ENCODE results near the gene ROR2. TPM values are rescaled to one million over a fixed set of nuclear protein-coding genes. Genes with fewer than 3 reads are reported as not detected.

Gene ROR2
- total RNA-seq, 1 experiment from 2014 or later = not detected

- H2AFZ ChIP-seq (ENCODE audit: low read length) = no peak overlapping the region
- H3K9me3 ChIP-seq (ENCODE audit: low read length) = no peaks in the 10 kb centered on the region
- no peak for TF ChIP-seq EZH2 (IDR thresholded peaks at IDR 0.05; ENCODE audit: low read length, unreplicated experiment)
- TF ChIP-seq EZH2phosphoT487 (IDR thresholded peaks at IDR 0.05; ENCODE audit: borderline replicate concordance, low read length) = no peak
- no peak for TF ChIP-seq CTCF (conservative IDR thresholded peaks at IDR 0.05; ENCODE audit: low read depth, low read length)
- no peaks in the 10 kb centered on the region for H3K36me3 ChIP-seq (ENCODE audit: low read depth, low read length)
- ChIA-PET POLR2A (ENCODE audit: unreplicated experiment) (no interaction called here), CTCF (no interaction called here)
- no peak overlapping the region for H3K9ac ChIP-seq (ENCODE audit: low read length)
- H3K4me1 ChIP-seq (ENCODE audit: insufficient read depth, low read length) = no peaks in the 10 kb centered on the region; the same call in 1 of the 2 replicates
- no peaks in the 10 kb centered on the region for H3K79me2 ChIP-seq (ENCODE audit: low read length)
- no peak overlapping the region for H3K27ac ChIP-seq (ENCODE audit: low read length)
- H4K20me1 ChIP-seq (ENCODE audit: low read length) = no peaks in the 10 kb centered on the region
- no peak overlapping the region for H3K4me3 ChIP-seq (ENCODE audit: low read length)
- ATAC-seq = no peak
- peaks cover 5% of the 10 kb centered on the region; the same call in 1 of the 2 replicates for H3K27me3 ChIP-seq (ENCODE audit: low read length)
- DNase-seq = no peak
- intact Hi-C loops (cut with micrococcal nuclease) = no loop called here
- H3F3A ChIP-seq (ENCODE audit: low read length, unreplicated experiment) = no peaks in the 10 kb centered on the region
- no peak overlapping the region for H3K4me2 ChIP-seq (ENCODE audit: low read length)
- H3K9me2 ChIP-seq (replicated peaks; ENCODE audit: low read length) = no peaks in the 10 kb centered on the region
- no TSS peak for BruUV-seq (replicated peaks)
These were observed 213.0 kb downstream of the ROR2 start for GRCh38 chr9:91736898-91737601.

DNA sequence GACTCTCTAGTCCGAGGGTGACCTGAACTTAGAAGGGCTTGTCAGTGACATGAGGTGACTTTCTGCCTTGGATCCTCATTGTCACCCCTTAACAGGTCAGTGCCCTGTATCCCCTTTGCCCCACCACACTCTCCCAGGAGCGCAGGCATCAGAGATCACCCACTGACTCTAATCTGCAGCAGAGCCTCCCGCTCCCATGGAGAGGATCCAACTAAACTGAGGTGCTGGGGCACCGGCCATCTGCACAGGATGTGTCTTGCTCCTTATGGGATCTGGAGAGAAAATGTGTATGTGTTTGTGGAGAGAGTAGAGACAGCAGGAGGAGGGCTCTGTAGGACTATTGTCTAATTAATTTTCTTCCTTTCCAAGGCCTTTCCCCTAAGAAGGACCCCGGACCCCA is 213.7 kb downstream of the ROR2 start:
- Histone ChIP-seq H3K27ac (ENCODE audit: low read length) (no peak overlapping the region), H3K4me3 (ENCODE audit: low read length) (no peak overlapping the region), H3K9me2 (replicated peaks; ENCODE audit: low read length) (no peaks in the 10 kb centered on the region), H3K4me2 (ENCODE audit: low read length) (no peak overlapping the region), H3F3A (ENCODE audit: low read length, unreplicated experiment) (no peaks in the 10 kb centered on the region), H4K20me1 (ENCODE audit: low read length) (no peaks in the 10 kb centered on the region), H3K27me3 (ENCODE audit: low read length) (peaks cover 5% of the 10 kb centered on the region; the same call in 1 of the 2 replicates), H3K9me3 (ENCODE audit: low read length) (no peaks in the 10 kb centered on the region), H3K4me1 (ENCODE audit: insufficient read depth, low read length) (no peaks in the 10 kb centered on the region; the same call in 1 of the 2 replicates), H2AFZ (ENCODE audit: low read length) (no peak overlapping the region), H3K36me3 (ENCODE audit: low read depth, low read length) (no peaks in the 10 kb centered on the region), H3K79me2 (ENCODE audit: low read length) (no peaks in the 10 kb centered on the region), H3K9ac (ENCODE audit: low read length) (no peak overlapping the region)
- TF ChIP-seq CTCF (conservative IDR thresholded peaks at IDR 0.05; ENCODE audit: low read depth, low read length) (no peak), EZH2 (IDR thresholded peaks at IDR 0.05; ENCODE audit: low read length, unreplicated experiment) (no peak)
- ATAC-seq (no peak), DNase-seq (no peak)
- POLR2A ChIA-PET (ENCODE audit: unreplicated experiment) = no interaction called here
- BruUV-seq (replicated peaks) = no TSS peak
- CTCF ChIA-PET = no interaction called here
- intact Hi-C loops (cut with micrococcal nuclease) = no loop called here

- no peaks in the 10 kb centered on the region for H3K9me3 ChIP-seq (ENCODE audit: low read length)
- H3K36me3 ChIP-seq (ENCODE audit: low read depth, low read length) = no peaks in the 10 kb centered on the region
- TF ChIP-seq EZH2phosphoT487 (IDR thresholded peaks at IDR 0.05; ENCODE audit: borderline replicate concordance, low read length) = no peak
- no peak for TF ChIP-seq CTCF (conservative IDR thresholded peaks at IDR 0.05; ENCODE audit: low read depth, low read length)
- no peak for TF ChIP-seq EZH2 (IDR thresholded peaks at IDR 0.05; ENCODE audit: low read length, unreplicated experiment)
- H3K79me2 ChIP-seq (ENCODE audit: low read length) = no peaks in the 10 kb centered on the region
- intact Hi-C loops (cut with micrococcal nuclease) = no loop called here
- H2AFZ ChIP-seq (ENCODE audit: low read length) = no peak overlapping the region
- CTCF ChIA-PET = no interaction called here
- no peaks in the 10 kb centered on the region for H4K20me1 ChIP-seq (ENCODE audit: low read length)
- no peak overlapping the region for H3K4me2 ChIP-seq (ENCODE audit: low read length)
- ATAC-seq (no peak), DNase-seq (no peak)
- H3K9ac ChIP-seq (ENCODE audit: low read length) = no peak overlapping the region
- H3F3A ChIP-seq (ENCODE audit: low read length, unreplicated experiment) = no peaks in the 10 kb centered on the region
- no peak overlapping the region for H3K27ac ChIP-seq (ENCODE audit: low read length)
- POLR2A ChIA-PET (ENCODE audit: unreplicated experiment) = no interaction called here
- no peaks in the 10 kb centered on the region for H3K9me2 ChIP-seq (replicated peaks; ENCODE audit: low read length)
- H3K4me3 ChIP-seq (ENCODE audit: low read length) = no peak overlapping the region
- no peaks in the 10 kb centered on the region for H3K4me1 ChIP-seq (ENCODE audit: insufficient read depth, low read length)
- BruUV-seq (replicated peaks) = no TSS peak
- peaks cover 5% of the 10 kb centered on the region; the same call in 1 of the 2 replicates for H3K27me3 ChIP-seq (ENCODE audit: low read length)
These were observed 215.0 kb downstream of the ROR2 start for GRCh38 chr9:91735049-91735448.

All from PC-3 (cell line).